ENCODE results near the gene ECE2. TPM values are rescaled to one million over a fixed set of nuclear protein-coding genes. Genes with fewer than 3 reads are reported as not detected.

ECE2 gene
- polyA plus RNA-seq, 1 donor from 2014 or later = 0.22 TPM

DNA sequence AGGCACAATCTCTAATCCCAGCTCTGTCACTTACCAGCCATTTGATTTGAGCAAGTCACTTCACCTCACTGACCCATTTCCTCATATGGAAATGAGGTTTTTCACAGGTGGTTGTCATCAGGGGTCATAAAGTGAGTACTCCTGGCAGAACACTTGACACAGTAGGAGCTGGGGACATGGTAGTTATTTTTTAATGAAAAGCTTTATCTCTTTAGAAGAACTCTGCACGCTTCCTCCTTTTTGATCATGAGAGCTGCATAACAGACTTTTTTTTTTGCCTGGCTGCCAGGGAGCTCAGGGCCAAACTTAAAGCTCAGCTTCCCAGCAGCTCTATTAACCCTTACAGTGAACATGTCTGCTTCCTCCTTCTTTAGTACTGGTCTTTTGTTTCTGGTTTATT lies 38.0 kb upstream of the ECE2 start:
- H3K79me2 ChIP-seq (replicated peaks; ENCODE audit: insufficient read depth, low read length) = no peaks in the 10 kb centered on the region
- no peak overlapping the region for H3K4me3 ChIP-seq (ENCODE audit: low read length)
- no peak overlapping the region for H3K4me2 ChIP-seq (ENCODE audit: low read length)
- no peak for TF ChIP-seq EP300 (conservative IDR thresholded peaks at IDR 0.05; ENCODE audit: poor library complexity, severe bottlenecking)
- TF ChIP-seq MXI1 (conservative IDR thresholded peaks at IDR 0.05; ENCODE audit: poor library complexity, severe bottlenecking) = no peak
- no peak for TF ChIP-seq EZH2 (IDR thresholded peaks at IDR 0.05; ENCODE audit: borderline replicate concordance, insufficient read depth, low read length, poor library complexity, severe bottlenecking)
- peaks cover 13% of the 10 kb centered on the region for H3K27me3 ChIP-seq (ENCODE audit: insufficient read depth, low read depth, low read length)
- no peak overlapping the region for H2AFZ ChIP-seq (ENCODE audit: low read depth, low read length)
- no peaks in the 10 kb centered on the region for H3K9me3 ChIP-seq (ENCODE audit: low read length)
- H3K27ac ChIP-seq (ENCODE audit: low read length) = no peak overlapping the region
- H3K36me3 ChIP-seq (ENCODE audit: insufficient read depth, low read length) = no peaks in the 10 kb centered on the region
- no peaks in the 10 kb centered on the region for H3F3A ChIP-seq (ENCODE audit: insufficient read depth, low read length, poor library complexity, severe bottlenecking)
- no peaks in the 10 kb centered on the region for H3K9me2 ChIP-seq (ENCODE audit: insufficient read depth, low read length)
- H4K20me1 ChIP-seq (ENCODE audit: insufficient read depth) = no peaks in the 10 kb centered on the region
- no peak overlapping the region for H3K9ac ChIP-seq (ENCODE audit: low read length)

DNA sequence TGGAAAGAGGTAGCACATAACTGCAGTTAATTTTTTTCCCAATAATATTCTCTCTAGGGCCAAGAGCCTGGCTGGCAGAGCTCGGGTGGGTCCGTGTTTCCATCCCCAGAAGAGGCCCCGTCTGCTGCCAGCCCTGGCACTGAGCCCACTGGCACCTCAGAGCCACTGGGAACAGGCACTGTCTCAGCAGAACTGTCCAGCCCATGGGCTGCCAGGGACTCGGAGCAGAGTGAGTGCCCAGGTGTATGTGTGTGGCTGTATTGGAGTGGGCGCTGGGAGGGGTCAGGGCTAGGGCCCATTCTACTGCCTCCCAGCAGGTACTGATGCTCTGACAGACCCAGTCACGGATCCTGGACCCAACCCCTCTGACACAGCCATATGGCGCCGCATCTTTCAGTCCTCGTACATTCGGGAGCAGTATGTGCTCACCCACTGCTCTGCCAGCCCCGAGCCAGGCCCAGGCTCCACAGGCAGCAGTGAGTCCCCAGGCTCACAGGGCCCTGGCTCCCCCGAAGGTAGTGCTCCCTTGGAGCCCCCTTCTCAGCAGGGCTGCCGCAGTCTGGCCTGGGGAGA lies 37.5 kb upstream of the ECE2 start:
- no peaks in the 10 kb centered on the region for H3K9me3 ChIP-seq (ENCODE audit: low read length)
- H3K4me2 ChIP-seq (ENCODE audit: low read length) = no peak overlapping the region
- H3K36me3 ChIP-seq (ENCODE audit: insufficient read depth, low read length) = no peaks in the 10 kb centered on the region
- no peaks in the 10 kb centered on the region for H3F3A ChIP-seq (ENCODE audit: insufficient read depth, low read length, poor library complexity, severe bottlenecking)
- no peak overlapping the region for H3K4me3 ChIP-seq (ENCODE audit: low read length)
- H4K20me1 ChIP-seq (ENCODE audit: insufficient read depth) = no peaks in the 10 kb centered on the region
- H3K79me2 ChIP-seq (replicated peaks; ENCODE audit: insufficient read depth, low read length) = no peaks in the 10 kb centered on the region
- H3K27me3 ChIP-seq (ENCODE audit: insufficient read depth, low read depth, low read length) = peaks cover 8% of the 10 kb centered on the region
- H3K27ac ChIP-seq (ENCODE audit: low read length) = no peak overlapping the region
- no peak overlapping the region for H2AFZ ChIP-seq (ENCODE audit: low read depth, low read length)
- no peak overlapping the region for H3K9ac ChIP-seq (ENCODE audit: low read length)
- H3K9me2 ChIP-seq (ENCODE audit: insufficient read depth, low read length) = no peaks in the 10 kb centered on the region
- TF ChIP-seq EP300 (conservative IDR thresholded peaks at IDR 0.05; ENCODE audit: poor library complexity, severe bottlenecking) (no peak), RAD21 (conservative IDR thresholded peaks at IDR 0.05) (no peak), TAF1 (IDR thresholded peaks at IDR 0.05; ENCODE audit: low read depth) (no peak), MXI1 (conservative IDR thresholded peaks at IDR 0.05; ENCODE audit: poor library complexity, severe bottlenecking) (no peak), POLR2AphosphoS5 (IDR thresholded peaks at IDR 0.05) (no peak), SMC3 (conservative IDR thresholded peaks at IDR 0.05; ENCODE audit: poor library complexity) (no peak), EZH2 (IDR thresholded peaks at IDR 0.05; ENCODE audit: borderline replicate concordance, insufficient read depth, low read length, poor library complexity, severe bottlenecking) (no peak)
- TF ChIP-seq, protein P1, sequence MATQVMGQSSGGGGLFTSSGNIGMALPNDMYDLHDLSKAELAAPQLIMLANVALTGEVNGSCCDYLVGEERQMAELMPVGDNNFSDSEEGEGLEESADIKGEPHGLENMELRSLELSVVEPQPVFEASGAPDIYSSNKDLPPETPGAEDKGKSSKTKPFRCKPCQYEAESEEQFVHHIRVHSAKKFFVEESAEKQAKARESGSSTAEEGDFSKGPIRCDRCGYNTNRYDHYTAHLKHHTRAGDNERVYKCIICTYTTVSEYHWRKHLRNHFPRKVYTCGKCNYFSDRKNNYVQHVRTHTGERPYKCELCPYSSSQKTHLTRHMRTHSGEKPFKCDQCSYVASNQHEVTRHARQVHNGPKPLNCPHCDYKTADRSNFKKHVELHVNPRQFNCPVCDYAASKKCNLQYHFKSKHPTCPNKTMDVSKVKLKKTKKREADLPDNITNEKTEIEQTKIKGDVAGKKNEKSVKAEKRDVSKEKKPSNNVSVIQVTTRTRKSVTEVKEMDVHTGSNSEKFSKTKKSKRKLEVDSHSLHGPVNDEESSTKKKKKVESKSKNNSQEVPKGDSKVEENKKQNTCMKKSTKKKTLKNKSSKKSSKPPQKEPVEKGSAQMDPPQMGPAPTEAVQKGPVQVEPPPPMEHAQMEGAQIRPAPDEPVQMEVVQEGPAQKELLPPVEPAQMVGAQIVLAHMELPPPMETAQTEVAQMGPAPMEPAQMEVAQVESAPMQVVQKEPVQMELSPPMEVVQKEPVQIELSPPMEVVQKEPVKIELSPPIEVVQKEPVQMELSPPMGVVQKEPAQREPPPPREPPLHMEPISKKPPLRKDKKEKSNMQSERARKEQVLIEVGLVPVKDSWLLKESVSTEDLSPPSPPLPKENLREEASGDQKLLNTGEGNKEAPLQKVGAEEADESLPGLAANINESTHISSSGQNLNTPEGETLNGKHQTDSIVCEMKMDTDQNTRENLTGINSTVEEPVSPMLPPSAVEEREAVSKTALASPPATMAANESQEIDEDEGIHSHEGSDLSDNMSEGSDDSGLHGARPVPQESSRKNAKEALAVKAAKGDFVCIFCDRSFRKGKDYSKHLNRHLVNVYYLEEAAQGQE (IDR thresholded peaks at IDR 0.05; ENCODE audit: borderline replicate concordance) = no peak
- TF ChIP-seq, protein P2, sequence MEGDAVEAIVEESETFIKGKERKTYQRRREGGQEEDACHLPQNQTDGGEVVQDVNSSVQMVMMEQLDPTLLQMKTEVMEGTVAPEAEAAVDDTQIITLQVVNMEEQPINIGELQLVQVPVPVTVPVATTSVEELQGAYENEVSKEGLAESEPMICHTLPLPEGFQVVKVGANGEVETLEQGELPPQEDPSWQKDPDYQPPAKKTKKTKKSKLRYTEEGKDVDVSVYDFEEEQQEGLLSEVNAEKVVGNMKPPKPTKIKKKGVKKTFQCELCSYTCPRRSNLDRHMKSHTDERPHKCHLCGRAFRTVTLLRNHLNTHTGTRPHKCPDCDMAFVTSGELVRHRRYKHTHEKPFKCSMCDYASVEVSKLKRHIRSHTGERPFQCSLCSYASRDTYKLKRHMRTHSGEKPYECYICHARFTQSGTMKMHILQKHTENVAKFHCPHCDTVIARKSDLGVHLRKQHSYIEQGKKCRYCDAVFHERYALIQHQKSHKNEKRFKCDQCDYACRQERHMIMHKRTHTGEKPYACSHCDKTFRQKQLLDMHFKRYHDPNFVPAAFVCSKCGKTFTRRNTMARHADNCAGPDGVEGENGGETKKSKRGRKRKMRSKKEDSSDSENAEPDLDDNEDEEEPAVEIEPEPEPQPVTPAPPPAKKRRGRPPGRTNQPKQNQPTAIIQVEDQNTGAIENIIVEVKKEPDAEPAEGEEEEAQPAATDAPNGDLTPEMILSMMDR (IDR thresholded peaks at IDR 0.05; ENCODE audit: poor library complexity, severe bottlenecking) = no peak
